Endothelial cell of coronary artery (primary cell): ENCODE data around the gene ING1. TPM values are rescaled to one million over a fixed set of nuclear protein-coding genes. Genes with fewer than 3 reads are reported as not detected.

Experiments
- total RNA-seq: library from RNA; depleted of rRNA; stranded (reverse); fragments of >200 nt; gene quantifications from 2 replicates; pipeline ENCODE4 v1.2.3, GENCODE V29; 2014

ING1 gene, protein sequence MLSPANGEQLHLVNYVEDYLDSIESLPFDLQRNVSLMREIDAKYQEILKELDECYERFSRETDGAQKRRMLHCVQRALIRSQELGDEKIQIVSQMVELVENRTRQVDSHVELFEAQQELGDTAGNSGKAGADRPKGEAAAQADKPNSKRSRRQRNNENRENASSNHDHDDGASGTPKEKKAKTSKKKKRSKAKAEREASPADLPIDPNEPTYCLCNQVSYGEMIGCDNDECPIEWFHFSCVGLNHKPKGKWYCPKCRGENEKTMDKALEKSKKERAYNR
- total RNA-seq = 15.6 and 18.6 TPM in 2 replicates

DNA sequence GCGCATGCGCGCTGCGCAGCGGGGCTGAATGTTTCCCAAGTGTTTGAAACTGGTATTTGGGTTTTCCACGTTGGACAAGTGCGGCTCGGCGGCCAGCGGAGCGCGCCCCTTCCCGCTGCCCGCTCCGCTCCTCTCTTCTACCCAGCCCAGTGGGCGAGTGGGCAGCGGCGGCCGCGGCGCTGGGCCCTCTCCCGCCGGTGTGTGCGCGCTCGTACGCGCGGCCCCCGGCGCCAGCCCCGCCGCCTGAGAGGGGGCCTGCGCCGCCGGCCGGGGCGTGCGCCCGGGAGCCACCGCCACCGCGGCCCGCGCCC is at the start of gene ING1:
ING1 (plus strand) TSS at position 59 of the 311 bp plus-strand sequence. CDS start 450 bp downstream, outside the sequence.

GRCh38 chr13:110705826-110706569 is 7.5 kb upstream of the ING1 start, which contains the start of gene CARS2:
Gene CARS2 (minus strand): TSS chr13:110706116. CDS start chr13:110706093, 23 bp downstream.

Other genes starting within 250 kb of the ING1 start
- gene RAB20, start 152.0 kb upstream of the ING1 start, total RNA-seq = 4.3 and 6.6 TPM in 2 replicates
- 14.9 and 20.0 TPM in 2 replicates for gene NAXD, start 98.2 kb upstream of the ING1 start, total RNA-seq
- 42.8 and 66.0 TPM in 2 replicates for gene CARS2, start 7.6 kb upstream of the ING1 start, total RNA-seq
- 71.3 and 83.8 TPM in 2 replicates for gene ANKRD10, start 201.4 kb downstream of the ING1 start, total RNA-seq